Breast epithelium (tissue), 4 donors: Measurements from ENCODE around the gene YPEL1. TPM values are rescaled to one million over a fixed set of nuclear protein-coding genes. Genes with fewer than 3 reads are reported as not detected.

Experiments
- DNase-seq, 2 donors: peaks; one replicate each; pipeline ENCODE4 v3.0.0-alpha.2; 2019; ENCODE audit warnings: low spot score in 2 of 2
- H3K27ac ChIP-seq, 2 donors: fragments of 200-600 bp; sonication (generic) in 1 of 2; one replicate each; pipeline ENCODE4 v1.5.1; 2016 to 2019; ENCODE audit warnings: mild to moderate bottlenecking in 1 of 2
- H3K27me3 ChIP-seq, 2 donors: fragments of 200-600 bp; sonication (generic) in 1 of 2; one replicate each; pipeline versions ENCODE4 v1.5.1 to v1.6.0; 2017 to 2019; ENCODE audit warnings: control low read depth in 1 of 2, mild to moderate bottlenecking in 1 of 2
- H3K36me3 ChIP-seq: fragments of 200-600 bp; one replicate; pipeline ENCODE4 v1.5.1; 2019
- H3K4me1 ChIP-seq, 2 donors: fragments of 200-600 bp; sonication (generic); one replicate each; pipeline ENCODE4 v1.5.1; 2016 to 2019; ENCODE audit warnings: control low read depth in 1 of 2
- H3K4me3 ChIP-seq, 3 donors: fragments of 200-600 bp; sonication (generic); 1 replicate in 2 of 3; 2 replicates in 1 of 3; pipeline ENCODE4 v1.5.1; 2016 to 2019; ENCODE audit warnings: mild to moderate bottlenecking in 3 of 3, moderate library complexity in 2 of 3
- H3K9me3 ChIP-seq, 2 donors: fragments of 200-600 bp; sonication (generic) in 1 of 2; one replicate each; pipeline ENCODE4 v1.5.1; 2016 to 2019; ENCODE audit warnings: control low read depth in 1 of 2
- POLR2A ChIP-seq: fragments of 450-650 bp; IDR thresholded peaks from one replicate; pipeline ENCODE4 v1.6.1; 2016; ENCODE audit warnings: antibody characterized with exemption, mild to moderate bottlenecking, moderate library complexity
- POLR2AphosphoS5 ChIP-seq, 3 donors: sonication (generic); formaldehyde crosslinking; IDR thresholded peaks; one replicate each; pipeline ENCODE4 v1.6.1; 2017; ENCODE audit warnings: antibody characterized with exemption in 3 of 3
- intact Hi-C: fragments of 100-400 bp; cut with DNase I; formaldehyde crosslinking; loops from one replicate; pipeline ENCODE4 v1.15.1; 2023; ENCODE audit warnings: low total_unique reads
- total RNA-seq, 3 donors: library from RNA; depleted of rRNA; stranded (reverse); fragments of >200 nt; gene quantifications; one replicate each; pipeline ENCODE4 v1.1.0, GENCODE V29; 2016
- TF ChIP-seq, protein P1 (sequence below), 3 donors: fragments of 450-650 bp; IDR thresholded peaks; one replicate each; pipeline ENCODE4 v1.5.1; 2016 to 2017; ENCODE audit warnings: antibody characterized with exemption in 3 of 3, mild to moderate bottlenecking in 3 of 3, moderate library complexity in 3 of 3

YPEL1 gene
- total RNA-seq, 3 donors from 2014 or later = 7.8 to 8.5 (median 7.9) TPM

- no peaks in the 10 kb centered on the region for H3K9me3 ChIP-seq
- peak overlapping the region; percentile 90 to 92 for H3K27ac ChIP-seq
- H3K4me1 ChIP-seq = no peaks in the 10 kb centered on the region
- intact Hi-C loops = no loop called here
- TF ChIP-seq POLR2A = no peak
- TF ChIP-seq, protein P1, sequence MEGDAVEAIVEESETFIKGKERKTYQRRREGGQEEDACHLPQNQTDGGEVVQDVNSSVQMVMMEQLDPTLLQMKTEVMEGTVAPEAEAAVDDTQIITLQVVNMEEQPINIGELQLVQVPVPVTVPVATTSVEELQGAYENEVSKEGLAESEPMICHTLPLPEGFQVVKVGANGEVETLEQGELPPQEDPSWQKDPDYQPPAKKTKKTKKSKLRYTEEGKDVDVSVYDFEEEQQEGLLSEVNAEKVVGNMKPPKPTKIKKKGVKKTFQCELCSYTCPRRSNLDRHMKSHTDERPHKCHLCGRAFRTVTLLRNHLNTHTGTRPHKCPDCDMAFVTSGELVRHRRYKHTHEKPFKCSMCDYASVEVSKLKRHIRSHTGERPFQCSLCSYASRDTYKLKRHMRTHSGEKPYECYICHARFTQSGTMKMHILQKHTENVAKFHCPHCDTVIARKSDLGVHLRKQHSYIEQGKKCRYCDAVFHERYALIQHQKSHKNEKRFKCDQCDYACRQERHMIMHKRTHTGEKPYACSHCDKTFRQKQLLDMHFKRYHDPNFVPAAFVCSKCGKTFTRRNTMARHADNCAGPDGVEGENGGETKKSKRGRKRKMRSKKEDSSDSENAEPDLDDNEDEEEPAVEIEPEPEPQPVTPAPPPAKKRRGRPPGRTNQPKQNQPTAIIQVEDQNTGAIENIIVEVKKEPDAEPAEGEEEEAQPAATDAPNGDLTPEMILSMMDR (IDR thresholded peaks at IDR 0.05) = no peak
- TF ChIP-seq POLR2AphosphoS5 (IDR thresholded peaks at IDR 0.05) = no peak
- H3K27me3 ChIP-seq = no peaks in the 10 kb centered on the region
- no peak for DNase-seq
- H3K4me3 ChIP-seq = peak overlapping the region; percentile 69 to 84 (median 84)
- no peaks in the 10 kb centered on the region for H3K36me3 ChIP-seq
Observed at GRCh38 chr22:21665047-21665851, 70.3 kb downstream of the YPEL1 start.

DNA sequence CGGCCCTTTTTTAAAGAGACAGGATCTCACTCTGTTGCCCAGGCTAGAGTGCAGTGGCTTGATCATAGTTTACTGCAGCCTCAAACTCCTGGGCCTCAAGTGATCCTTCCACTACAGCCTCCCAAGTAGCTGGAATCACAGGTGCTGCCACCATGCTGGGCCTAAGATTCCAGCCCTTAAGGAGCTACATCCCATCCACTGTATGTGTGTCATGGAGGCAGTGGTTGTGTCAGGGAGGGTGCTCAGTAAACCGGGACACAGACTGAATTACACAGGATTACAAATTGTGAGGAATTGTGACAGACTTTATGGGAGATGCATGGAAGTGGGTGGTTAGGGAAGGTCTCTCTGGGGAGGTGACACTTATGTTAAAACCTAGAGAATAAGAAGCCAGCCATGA, 71.9 kb downstream of the YPEL1 start:
- no peak overlapping the region for H3K27ac ChIP-seq
- no peak for DNase-seq
- intact Hi-C loops = no loop called here
- no peaks in the 10 kb centered on the region for H3K36me3 ChIP-seq
- H3K27me3 ChIP-seq = no peaks in the 10 kb centered on the region
- H3K9me3 ChIP-seq = no peaks in the 10 kb centered on the region
- no peaks in the 10 kb centered on the region for H3K4me1 ChIP-seq
- no peak overlapping the region for H3K4me3 ChIP-seq
- TF ChIP-seq POLR2A = no peak
- no peak for TF ChIP-seq POLR2AphosphoS5 (IDR thresholded peaks at IDR 0.05)
- TF ChIP-seq, protein P1 (IDR thresholded peaks at IDR 0.05) = no peak

- no peaks in the 10 kb centered on the region for H3K9me3 ChIP-seq
- no peaks in the 10 kb centered on the region for H3K36me3 ChIP-seq
- no peaks in the 10 kb centered on the region for H3K27me3 ChIP-seq
- H3K4me3 ChIP-seq = no peak overlapping the region
- TF ChIP-seq, protein P1 (IDR thresholded peaks at IDR 0.05) = no peak
- no peak for TF ChIP-seq POLR2A
- no peak for TF ChIP-seq POLR2AphosphoS5 (IDR thresholded peaks at IDR 0.05)
- no peaks in the 10 kb centered on the region for H3K4me1 ChIP-seq
- intact Hi-C loops = no loop called here
- no peak for DNase-seq
- no peak overlapping the region for H3K27ac ChIP-seq
Observed at GRCh38 chr22:21661991-21662390, 73.6 kb downstream of the YPEL1 start.

GRCh38 chr22:21660904-21661303, 74.7 kb downstream of the YPEL1 start:
- TF ChIP-seq, protein P1 (IDR thresholded peaks at IDR 0.05) = no peak
- no peak for TF ChIP-seq POLR2AphosphoS5 (IDR thresholded peaks at IDR 0.05)
- intact Hi-C loops = no loop called here
- Histone ChIP-seq H3K4me3 (no peak overlapping the region), H3K4me1 (no peaks in the 10 kb centered on the region), H3K27ac (no peak overlapping the region), H3K27me3 (no peaks in the 10 kb centered on the region), H3K36me3 (no peaks in the 10 kb centered on the region), H3K9me3 (no peaks in the 10 kb centered on the region)
- no peak for DNase-seq

GRCh38 chr22:21659864-21660525, 75.6 kb downstream of the YPEL1 start:
- intact Hi-C loops = no loop called here
- no peaks in the 10 kb centered on the region for H3K36me3 ChIP-seq
- H3K27ac ChIP-seq = no peak overlapping the region
- H3K4me1 ChIP-seq = no peaks in the 10 kb centered on the region
- no peak for DNase-seq
- no peaks in the 10 kb centered on the region for H3K27me3 ChIP-seq
- H3K9me3 ChIP-seq = no peaks in the 10 kb centered on the region
- H3K4me3 ChIP-seq = no peak overlapping the region
- TF ChIP-seq POLR2A (no peak), POLR2AphosphoS5 (IDR thresholded peaks at IDR 0.05) (no peak)
- TF ChIP-seq, protein P1 (IDR thresholded peaks at IDR 0.05) = no peak
